ENCODE measurements around the gene CLIC4. TPM values are rescaled to one million over a fixed set of nuclear protein-coding genes. Genes with fewer than 3 reads are reported as not detected.
"Not testable (repeated sequence)": the region's sequence is repeated elsewhere in the genome, so short reads cannot be mapped to it uniquely, and the experiment has no call there.

Gene CLIC4
- total RNA-seq, 1 donor from 2014 or later, result 106 TPM

DNA sequence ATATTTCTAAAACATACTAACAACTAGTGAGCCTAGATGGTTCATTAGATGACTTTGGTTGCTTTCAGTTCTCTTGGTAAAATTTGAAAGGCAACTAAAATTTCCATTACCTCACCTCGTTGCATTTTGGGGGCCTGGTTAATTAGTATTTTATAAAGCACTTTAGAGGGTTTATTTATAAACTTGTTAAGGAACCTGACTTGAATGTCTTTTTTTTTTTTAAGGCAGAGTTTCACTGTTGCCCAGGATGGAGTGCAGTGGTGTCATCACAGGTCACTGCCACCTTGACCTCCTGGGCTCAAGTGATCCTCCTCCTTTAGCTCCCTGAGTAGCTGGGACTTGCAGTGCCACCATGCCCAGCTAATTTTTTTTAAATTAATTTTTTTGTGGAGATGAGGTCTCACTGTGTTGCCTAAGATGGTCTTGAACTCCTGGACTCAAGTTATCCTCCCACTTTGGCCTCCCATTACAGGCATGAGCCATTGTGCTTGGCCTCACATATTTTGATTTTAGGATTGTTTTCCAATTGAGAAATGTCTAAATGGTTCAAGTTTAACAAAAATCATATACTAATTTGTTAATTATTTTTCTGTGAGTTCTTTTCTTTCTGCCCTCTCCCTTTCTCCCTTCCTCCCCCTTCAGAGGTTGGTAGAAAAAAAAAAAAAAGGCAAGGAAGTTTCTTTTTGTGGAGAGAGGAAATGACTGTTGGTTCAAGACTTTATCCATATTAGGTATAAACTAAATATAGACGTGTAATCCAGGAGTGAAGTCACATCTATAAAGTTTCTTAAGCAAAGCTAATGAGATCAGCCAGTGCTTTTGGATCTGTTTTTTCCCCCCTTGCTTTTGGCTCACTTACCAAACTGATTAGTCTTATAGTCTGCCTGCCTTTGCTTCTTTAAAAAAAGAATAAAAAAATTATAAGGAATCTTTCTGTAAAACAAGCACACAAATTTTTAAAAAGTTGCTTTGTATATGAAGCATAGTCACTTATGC is 24.7 kb downstream of the CLIC4 start:
- FAIRE-seq (no peak), DNase-seq (ENCODE audit: low spot score in 2 of 2) (no peak)

DNA sequence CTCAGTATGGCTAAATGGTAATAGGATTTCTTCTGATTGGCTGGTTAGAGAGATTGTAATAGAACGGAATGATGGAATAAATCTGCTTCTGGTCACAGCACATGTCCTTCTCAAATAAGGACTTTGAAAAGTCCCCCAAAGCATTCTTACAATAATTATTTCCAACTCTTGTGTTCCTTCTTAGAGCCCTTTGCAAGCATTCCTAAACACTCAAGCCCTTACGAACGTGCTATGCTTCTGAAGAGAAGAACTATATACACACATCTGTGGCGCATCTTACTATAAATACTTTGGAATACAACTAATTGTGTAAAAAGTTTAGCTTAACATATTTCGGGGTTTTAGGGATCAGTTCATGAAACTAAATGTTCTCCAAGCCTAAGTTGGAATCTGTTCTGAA is 25.6 kb downstream of the CLIC4 start:
- FAIRE-seq (no peak), DNase-seq (ENCODE audit: low spot score in 2 of 2) (no peak)

DNA sequence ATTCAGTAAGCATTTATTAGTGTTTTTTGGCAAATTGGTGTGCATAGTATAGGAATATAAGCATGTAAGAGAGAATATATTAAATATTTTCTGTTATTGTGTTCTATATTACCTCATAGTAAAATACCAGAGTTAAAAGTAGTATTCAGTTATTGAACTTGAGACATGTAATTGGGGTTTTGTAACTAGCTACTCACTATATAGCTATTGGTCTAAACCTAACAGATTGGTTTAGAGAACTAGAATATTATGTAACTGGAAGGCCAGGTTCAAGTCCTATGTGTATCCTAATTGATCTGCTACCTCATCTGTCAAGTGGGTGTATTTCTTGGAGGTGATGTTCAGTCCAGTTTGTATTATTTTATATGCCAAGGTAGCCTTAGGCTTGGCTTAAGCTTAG is 26.3 kb downstream of the CLIC4 start:
- FAIRE-seq (no peak), DNase-seq (ENCODE audit: low spot score in 2 of 2) (no peak)

DNA sequence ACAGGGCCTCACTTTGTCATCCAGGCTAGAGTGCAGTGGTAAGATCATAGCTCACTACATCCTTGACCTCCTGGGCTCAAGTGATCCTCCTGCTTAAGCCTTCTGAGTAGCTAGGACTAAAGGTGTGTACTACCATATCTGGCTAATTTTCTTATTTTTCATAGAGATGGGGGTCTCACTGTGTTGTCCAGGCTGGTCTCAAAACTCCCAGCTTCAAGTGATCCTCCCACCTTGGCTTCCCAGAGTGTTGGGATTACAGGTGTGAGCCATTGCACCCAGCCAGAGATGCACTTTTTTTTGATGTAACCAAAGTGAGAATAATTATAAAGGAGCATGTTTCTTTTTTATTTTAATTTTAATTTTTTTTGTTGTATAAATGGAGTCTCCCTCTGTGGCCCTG is 28.4 kb downstream of the CLIC4 start:
- FAIRE-seq (no peak), DNase-seq (ENCODE audit: low spot score in 2 of 2) (no peak)

DNA sequence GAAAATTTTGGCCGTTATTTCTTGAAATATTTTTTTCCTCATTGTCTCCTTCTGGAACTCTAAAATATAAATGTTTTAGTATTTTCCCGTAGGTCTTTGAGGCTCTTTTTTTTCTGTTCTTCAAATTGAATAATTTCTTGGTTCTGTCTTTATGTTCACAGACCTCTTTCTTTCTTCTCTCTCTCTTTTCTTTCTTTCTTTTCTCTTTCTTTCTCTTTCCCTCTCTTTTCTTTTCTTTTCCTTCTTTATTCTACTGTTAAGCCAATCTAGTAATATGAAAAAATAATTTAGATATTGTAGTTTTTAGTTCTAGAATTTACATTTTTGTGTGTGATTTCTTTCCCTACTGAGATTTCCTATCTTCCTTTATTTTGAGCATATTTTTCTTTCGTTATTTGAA is 30.1 kb downstream of the CLIC4 start:
- DNase-seq (ENCODE audit: low spot score in 2 of 2) (no peak), FAIRE-seq (no peak)

DNA sequence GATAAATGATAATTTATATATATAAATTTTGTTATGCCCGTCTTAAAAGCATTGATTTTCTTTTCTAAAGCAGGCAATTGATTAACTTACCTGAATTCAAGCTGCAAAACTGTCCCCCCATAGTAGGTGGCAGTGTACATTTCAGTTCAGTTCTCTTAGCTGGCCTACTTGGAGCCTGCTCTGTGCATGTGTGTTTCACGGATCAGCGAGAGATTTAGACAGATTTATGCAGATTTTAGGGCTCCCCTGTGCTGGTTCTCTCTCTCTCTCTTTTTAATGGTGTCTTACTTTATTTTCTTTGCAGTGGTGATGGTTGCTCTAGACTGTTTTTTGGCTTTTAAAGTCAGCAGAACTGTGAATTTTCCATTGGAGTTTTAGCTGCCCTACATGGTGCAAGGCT is 30.7 kb downstream of the CLIC4 start:
- FAIRE-seq (no peak), DNase-seq (ENCODE audit: low spot score in 2 of 2) (no peak)

DNA sequence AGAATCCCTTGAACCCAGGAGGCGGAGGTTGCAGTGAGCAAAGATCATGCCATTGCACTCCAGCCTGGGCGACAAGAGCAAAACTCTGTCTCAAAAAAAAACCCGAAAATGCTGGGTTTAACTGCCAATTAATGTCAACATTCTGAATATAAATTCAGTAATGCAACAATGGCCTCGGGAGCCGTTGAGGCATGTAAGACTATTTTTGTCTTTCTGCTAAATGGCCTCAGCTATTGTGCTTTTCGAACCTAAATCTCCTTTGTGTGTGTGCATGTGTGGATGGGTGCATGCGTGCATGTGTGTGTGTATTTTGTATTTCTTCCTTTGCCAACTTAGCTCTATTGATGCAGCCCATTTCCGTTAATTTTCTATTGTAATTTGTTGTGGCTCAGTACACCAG is 31.6 kb downstream of the CLIC4 start:
- DNase-seq (ENCODE audit: low spot score in 2 of 2) (no peak), FAIRE-seq (no peak)

DNA sequence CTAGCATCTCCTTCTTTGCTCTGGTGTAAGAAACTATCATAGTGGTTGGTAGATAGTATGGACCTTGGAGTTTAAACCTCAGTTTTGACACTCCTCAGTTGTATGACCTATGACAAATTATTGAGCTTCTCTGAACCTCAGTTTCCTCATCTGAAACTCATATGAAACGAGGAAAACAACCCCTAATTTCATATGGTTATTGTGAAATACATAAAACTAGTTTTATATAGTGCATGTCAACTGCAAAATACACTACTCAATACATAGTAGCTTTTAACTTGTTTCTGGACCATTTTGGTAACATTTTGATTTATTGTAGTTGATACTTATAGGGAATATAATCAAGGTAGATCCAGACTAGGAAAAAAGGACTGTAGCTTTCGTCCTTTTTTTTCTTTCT is 32.9 kb downstream of the CLIC4 start:
- FAIRE-seq (no peak), DNase-seq (ENCODE audit: low spot score in 2 of 2) (no peak)

DNA sequence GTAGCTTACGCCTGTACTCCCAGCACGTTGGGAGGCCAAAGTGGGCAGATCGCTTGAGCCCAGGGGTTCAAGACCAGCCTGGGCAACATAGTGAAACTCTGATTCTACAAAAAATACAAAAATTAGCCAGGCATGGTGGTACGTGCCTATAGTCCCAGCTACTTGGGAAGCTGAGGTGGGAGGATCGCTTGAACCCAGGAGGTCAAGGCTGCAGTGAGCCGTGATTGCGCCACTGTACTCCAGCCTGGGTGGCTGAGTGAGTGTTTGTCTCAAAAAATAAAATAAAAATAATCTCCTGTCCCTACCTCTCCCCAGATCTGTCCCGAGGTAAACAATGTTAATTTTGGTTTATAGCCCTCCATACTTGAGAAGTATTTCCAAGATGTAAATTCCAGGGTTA is 34.0 kb downstream of the CLIC4 start:
- not testable (repeated sequence) for FAIRE-seq; DNase-seq (ENCODE audit: low spot score in 2 of 2)

DNA sequence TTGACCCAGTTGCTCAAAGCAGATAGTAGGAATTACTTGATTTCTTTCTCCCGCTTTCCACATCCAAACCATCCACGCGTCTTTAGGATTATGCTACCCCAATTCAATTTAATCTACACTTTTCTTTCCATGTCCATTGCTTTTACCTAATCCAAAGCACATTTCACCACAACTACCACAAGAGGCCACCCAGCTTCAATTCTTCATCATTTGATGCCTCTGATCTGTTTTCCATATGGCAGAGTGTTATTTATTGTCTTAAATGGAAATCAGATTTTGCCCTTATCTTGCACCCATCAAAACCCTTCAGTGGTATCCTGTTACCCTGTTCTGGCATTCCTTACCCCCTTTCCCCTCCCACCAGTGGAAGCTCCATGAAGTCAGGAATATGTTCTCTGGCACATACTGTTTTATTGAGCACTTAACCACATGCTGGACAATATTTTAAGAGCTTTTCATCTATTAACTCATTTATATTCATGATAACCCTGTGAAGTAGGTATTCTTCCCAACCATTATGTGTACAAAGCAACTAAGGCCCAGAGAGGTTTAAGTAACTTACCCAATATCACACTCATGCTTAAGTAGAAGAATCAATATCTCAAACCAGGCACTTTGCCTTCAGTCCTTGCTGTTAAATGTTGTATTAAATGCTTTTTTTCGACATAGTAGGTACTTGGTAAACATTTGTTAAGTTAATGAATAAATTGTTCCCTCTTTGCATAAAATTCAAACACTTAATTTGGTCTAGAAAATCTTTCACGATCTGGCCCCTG is 34.6 kb downstream of the CLIC4 start:
- FAIRE-seq (no peak), DNase-seq (ENCODE audit: low spot score in 2 of 2) (no peak)

DNA sequence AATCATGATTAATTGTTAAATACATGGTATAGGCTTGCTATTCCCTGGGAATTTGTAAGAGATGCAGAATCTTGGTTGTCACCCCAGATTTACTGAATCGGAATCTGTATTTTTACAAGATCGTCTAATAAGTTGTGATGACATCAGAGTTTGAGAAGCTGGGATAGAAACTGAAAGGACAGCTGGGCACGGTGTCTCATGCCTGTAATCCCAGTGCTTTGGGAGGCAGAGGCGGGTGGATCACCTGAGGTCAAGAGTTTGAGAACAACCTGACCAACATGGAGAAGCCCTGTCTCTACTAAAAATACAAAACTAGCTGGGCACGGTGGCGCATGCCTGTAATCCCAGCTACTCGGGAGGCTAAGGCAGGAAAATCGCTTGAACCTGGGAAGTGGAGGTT is 35.4 kb downstream of the CLIC4 start:
- FAIRE-seq; DNase-seq (ENCODE audit: low spot score in 2 of 2): not testable (repeated sequence)

DNA sequence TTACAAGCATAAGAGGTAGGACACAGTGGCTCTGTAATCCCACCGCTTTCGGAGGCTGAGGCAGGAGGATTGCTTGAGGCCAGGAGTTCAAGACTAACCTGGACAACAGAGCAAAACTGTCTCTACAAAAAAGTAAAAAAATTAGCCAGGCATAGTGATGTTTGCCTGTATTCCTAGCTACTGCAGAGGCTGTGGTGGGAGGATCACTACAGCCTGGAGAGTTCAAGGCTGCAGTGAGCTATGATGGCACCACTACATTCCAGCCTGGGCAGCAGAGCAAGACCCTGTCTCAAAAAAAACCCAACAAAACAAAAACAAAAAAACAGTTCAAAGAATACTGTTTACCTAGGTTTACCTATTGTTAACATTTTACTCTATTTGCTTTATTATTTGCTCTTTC is 37.4 kb downstream of the CLIC4 start:
- DNase-seq (ENCODE audit: low spot score in 2 of 2) (no peak), FAIRE-seq (no peak)

DNA sequence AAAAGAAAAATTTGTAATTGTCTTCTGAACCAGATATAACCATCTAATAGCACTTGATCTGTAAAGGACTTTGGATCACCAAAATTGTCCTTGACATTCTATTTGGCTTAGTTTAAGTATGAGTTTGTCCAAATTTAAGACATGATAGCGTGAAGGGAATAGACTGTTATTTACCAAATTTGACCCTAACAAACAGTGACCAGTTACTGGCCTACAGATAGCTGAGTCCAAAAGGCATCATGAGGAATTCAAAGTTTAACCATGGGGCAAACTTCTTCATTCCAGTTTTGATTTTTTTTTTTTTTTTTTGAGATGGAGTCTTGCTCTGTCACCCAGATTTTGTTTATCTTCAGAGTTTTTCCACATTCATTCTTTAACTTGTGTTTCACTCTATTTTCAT is 38.5 kb downstream of the CLIC4 start:
- FAIRE-seq (no peak), DNase-seq (ENCODE audit: low spot score in 2 of 2) (no peak)

DNA sequence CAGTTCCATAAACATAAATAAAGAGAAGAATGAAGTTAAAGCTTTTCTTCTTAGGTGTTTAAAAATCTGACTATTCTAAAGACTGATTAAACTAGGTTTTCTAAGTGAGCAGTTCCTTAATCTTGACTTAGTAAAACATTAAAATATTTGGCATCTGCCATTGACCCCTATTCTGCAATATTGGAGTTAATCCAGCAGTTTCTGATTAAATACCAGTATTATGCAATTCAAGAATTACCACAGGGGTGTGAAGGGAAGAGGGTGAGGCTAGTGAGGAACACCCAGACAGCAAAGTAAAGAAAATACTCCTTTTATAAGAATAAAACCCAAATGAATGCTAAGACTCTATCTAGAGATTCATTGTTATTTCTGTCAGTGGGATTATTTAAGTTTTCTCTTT is 40.9 kb downstream of the CLIC4 start:
- no peak for DNase-seq (ENCODE audit: low spot score in 2 of 2)
- no peak for FAIRE-seq

DNA sequence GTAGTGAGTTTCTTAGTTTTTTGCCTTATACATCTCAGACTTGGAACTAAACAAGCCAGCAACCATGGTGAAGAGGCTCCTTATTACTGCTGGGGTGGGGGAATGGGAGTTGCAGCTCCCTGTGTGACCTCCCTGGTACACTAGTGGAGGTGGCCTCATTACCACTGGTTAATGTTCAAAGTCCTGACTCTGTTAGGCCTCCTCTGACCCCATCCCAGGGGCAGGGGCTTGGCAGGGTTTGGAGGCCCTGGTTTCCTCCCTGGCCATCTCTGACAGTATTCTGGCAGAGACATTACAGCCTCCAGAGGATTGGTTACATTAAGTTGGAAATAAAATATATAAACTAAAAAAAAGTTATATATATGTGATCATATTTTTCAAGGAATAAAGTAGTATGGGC is 45.2 kb downstream of the CLIC4 start:
- no peak for DNase-seq (ENCODE audit: low spot score in 2 of 2)
- no peak for FAIRE-seq

DNA sequence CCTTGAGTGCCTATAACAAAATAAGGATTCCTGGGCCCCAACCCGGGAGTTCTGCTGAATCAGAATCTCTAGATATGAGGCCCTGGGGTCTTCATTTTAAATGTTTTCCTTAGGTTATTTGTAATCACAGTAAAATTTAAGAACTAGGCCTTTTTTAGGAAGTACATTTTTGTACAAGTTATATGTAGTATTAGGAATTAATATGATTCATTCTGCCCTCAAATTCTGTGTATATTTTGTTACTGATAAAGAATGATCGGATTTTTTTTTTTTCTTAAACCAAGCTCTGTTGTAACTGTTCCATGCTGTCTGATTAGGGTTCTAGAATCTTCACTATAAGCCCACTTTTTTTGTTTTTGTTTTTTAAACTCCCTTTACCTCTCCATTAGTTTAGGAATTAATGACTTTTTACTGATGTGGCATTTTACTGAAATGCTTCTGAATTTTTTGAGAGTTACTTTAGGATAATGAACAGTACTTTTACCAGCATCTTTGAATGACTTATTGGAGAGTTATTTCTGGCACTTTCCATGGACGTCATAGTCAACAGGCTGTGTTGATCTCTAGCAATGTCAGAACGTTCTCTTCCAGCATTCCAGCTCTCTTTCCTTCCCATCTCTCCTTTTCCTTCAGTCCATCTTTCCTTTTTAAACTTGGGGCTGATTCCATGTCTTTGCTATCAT is 48.3 kb downstream of the CLIC4 start:
- FAIRE-seq (no peak), DNase-seq (ENCODE audit: low spot score in 2 of 2) (no peak)

DNA sequence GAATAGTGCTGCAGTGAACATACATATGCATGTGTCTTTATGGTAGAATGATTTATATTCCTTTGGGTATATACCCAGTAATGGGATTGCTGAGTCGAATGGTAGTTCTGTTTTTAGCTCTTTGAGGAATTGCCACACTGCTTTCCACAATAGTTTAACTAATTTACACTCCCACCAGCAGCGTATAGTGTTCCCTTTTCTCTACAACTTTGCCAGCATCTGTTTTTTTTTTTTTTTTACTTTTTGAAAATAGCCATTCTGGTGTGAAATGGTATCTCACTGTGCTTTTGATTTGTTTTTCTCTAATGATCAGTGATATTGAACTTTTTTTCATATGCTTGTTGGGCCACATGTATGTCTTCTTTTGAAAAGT is 48.9 kb downstream of the CLIC4 start:
- FAIRE-seq; DNase-seq (ENCODE audit: low spot score in 2 of 2): not testable (repeated sequence)

DNA sequence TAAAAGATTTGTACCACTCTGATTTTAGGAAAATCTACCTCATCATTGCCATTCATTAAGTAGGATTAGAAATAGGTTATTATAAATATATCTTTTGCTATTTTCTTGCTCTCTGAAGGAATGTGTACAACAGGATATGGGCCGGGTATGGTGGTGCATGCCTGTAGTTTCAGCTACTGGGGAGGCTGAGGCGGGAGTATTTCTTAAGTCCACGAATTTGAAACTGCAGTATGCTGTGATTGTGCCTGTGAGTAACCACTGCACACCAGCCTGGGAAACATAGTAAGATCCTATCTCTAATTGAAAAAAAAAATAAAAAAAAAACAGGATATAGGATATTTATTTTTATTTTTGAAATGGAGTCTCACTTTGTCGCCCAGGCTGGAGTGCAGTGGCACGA is 50.0 kb downstream of the CLIC4 start:
- FAIRE-seq (no peak), DNase-seq (ENCODE audit: low spot score in 2 of 2) (no peak)

DNA sequence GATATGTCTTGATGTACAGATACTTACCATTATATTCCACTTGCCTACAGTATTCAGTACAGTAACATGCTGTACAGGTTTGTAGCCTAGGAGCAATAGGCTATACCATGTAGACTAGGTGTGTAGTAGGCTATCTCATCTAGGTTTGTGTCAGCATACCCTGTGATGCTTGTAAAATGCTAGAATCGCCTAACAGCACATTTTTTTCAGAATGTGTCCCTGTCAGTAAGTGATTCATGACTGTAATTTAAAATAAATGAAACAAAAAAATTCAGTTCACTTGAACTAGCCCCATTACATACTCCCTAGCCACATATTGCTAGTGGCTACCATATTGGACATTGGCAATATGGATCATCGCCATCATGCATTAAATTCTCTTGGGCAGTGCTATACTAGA is 51.3 kb downstream of the CLIC4 start:
- DNase-seq (ENCODE audit: low spot score in 2 of 2) (no peak), FAIRE-seq (no peak)

DNA sequence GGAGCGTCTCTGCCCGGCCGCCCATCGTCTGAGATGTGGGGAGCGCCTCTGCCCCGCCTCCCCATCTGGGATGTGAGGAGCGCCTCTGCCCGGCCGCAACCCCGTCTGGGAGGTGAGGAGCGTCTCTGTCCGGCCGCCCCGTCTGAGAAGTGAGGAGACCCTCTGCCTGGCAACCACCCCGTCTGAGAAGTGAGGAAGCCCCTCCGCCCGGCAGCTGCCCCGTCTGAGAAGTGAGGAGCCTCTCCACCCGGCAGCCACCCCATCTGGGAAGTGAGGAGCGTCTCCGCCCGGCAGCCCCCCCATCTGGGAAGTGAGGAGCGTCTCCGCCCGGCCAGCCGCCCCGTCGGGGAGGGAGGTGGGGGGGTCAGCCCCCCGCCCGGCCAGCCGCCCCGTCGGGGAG is 54.0 kb downstream of the CLIC4 start:
- not testable (repeated sequence) for FAIRE-seq; DNase-seq (ENCODE audit: low spot score in 2 of 2)

DNA sequence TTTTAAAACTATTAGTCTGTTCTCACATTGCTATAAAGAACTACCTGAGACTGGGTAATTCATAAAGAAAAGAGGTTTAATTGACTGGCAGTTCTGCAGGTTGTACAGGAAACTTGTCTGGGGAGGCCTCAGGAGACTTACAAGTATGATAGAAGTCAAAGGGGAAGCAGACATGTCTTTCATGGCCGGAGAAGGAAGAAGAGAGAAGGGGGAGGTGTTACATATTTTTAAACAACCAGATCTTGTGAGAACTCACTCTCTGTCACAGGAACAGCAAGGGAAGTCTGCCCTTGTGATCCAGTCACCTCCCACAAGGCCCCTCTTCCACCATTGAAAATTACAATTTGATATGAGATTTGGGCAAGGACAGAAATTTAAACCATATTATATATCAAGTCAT is 55.9 kb downstream of the CLIC4 start:
- FAIRE-seq, result no peak

More for the DNA sequence above, 55.9 kb downstream of the CLIC4 start:
- DNase-seq (ENCODE audit: low spot score in 2 of 2), result no peak
